ENCODE measurements around the gene DTNBP1.
"Not testable (repeated sequence)": the region's sequence is repeated elsewhere in the genome, so short reads cannot be mapped to it uniquely, and the experiment has no call there.

DTNBP1 gene

GRCh38 chr6:15555101-15556038 lies 107.5 kb downstream of the DTNBP1 start:
- DNase-seq = no peak

GRCh38 chr6:15554728-15555100 lies 108.1 kb downstream of the DTNBP1 start:
- no peak for DNase-seq

GRCh38 chr6:15553736-15554294 lies 109.0 kb downstream of the DTNBP1 start:
- no peak for DNase-seq

GRCh38 chr6:15553031-15553430 lies 109.8 kb downstream of the DTNBP1 start:
- DNase-seq = no peak

GRCh38 chr6:15551798-15552197 lies 111.0 kb downstream of the DTNBP1 start:
- DNase-seq = no peak

- DNase-seq = no peak
These were observed 111.6 kb downstream of the DTNBP1 start for GRCh38 chr6:15551262-15551661.

- DNase-seq = no peak
These were observed 112.2 kb downstream of the DTNBP1 start for GRCh38 chr6:15550546-15551123.

GRCh38 chr6:15549371-15549770 lies 113.5 kb downstream of the DTNBP1 start:
- no peak for DNase-seq

GRCh38 chr6:15547400-15547799 lies 115.4 kb downstream of the DTNBP1 start:
- DNase-seq = no peak

- no peak for DNase-seq
These were observed 116.2 kb downstream of the DTNBP1 start for GRCh38 chr6:15546591-15546990.

- DNase-seq = no peak
These were observed 118.4 kb downstream of the DTNBP1 start for GRCh38 chr6:15544321-15544900.

GRCh38 chr6:15543332-15543917 lies 119.4 kb downstream of the DTNBP1 start:
- DNase-seq = not testable (repeated sequence)

GRCh38 chr6:15539722-15540270 lies 123.0 kb downstream of the DTNBP1 start:
- no peak for DNase-seq

GRCh38 chr6:15538766-15539495 lies 123.9 kb downstream of the DTNBP1 start:
- DNase-seq = no peak

- DNase-seq = no peak
These were observed 124.7 kb downstream of the DTNBP1 start for GRCh38 chr6:15538106-15538505.

GRCh38 chr6:15536198-15536955 lies 126.5 kb downstream of the DTNBP1 start:
- DNase-seq = no peak

GRCh38 chr6:15535495-15536197 lies 127.2 kb downstream of the DTNBP1 start:
- no peak for DNase-seq

GRCh38 chr6:15534974-15535373 lies 127.9 kb downstream of the DTNBP1 start:
- DNase-seq = no peak

GRCh38 chr6:15533379-15534026 lies 129.3 kb downstream of the DTNBP1 start:
- no peak for DNase-seq

- no peak for DNase-seq
These were observed 130.9 kb downstream of the DTNBP1 start for GRCh38 chr6:15531973-15532372.

Measured in stimulated activated naive CD4-positive, alpha-beta T cell (primary cell).